K562 (cell line): ENCODE data around the gene DYNLT4. TPM values are rescaled to one million over a fixed set of nuclear protein-coding genes. Genes with fewer than 3 reads are reported as not detected.

Source experiments
- ATAC-seq: fragments of 200-7000 bp; cut with Tn5 transposase; 3 replicates; pipeline ENCODE4 v1.9.1; 2020; ENCODE audit warnings: moderate library complexity
- BruUV-seq: library from RNA; stranded (reverse); fragments of 400-500 nt; replicated peaks from 2 replicates; lab custom pipeline; 2021; lab: Mats Ljungman, UMichigan
- CTCF ChIA-PET: fragments of 300-600 bp; formaldehyde crosslinking; extraction: SDS; loops from one replicate; lab custom pipeline; 2021; ENCODE audit warnings: low intra/inter-chr PET ratio; lab: Yijun Ruan, JAX
- POLR2A ChIA-PET: fragments of 300-600, 350-650 bp; sonication (Branson Sonifier 250); formaldehyde crosslinking; extraction: SDS; loops from one replicate; lab custom pipeline; 2021; ENCODE audit warnings: antibody characterized with exemption, inconsistent platforms; lab: Yijun Ruan, JAX
- DNase-seq, 4 experiments: peaks; one replicate each; pipeline versions ENCODE4 v3.0.0 to v3.0.0-alpha.2; 2011 to 2018; ENCODE audit warnings: low spot score in 3 of 4, mixed read lengths in 3 of 4; ENCODE audit errors: extremely low read depth in 1 of 4
- FAIRE-seq: peaks from 2 replicates; lab custom pipeline; 2011; peaks lifted over from hg19 to GRCh38; lab: Jason Lieb, UNC
- H2AFZ ChIP-seq: 2 replicates; pipeline ENCODE4 v1.6.0; 2011; ENCODE audit warnings: low read depth, low read length, control low read depth, inconsistent platforms
- H3K27ac ChIP-seq: fragments of 200-600 bp; 3 replicates; pipeline ENCODE4 v1.8.0; 2011; ENCODE audit warnings: low read depth, mild to moderate bottlenecking, control low read depth, inconsistent platforms, low read length, moderate library complexity, mixed read lengths; ENCODE audit errors: extremely low read depth
- H3K27me3 ChIP-seq, 2 experiments: fragments of 300-600 bp in 1 of 2; 2 replicates in 1 of 2; 3 replicates in 1 of 2; pipeline versions ENCODE4 v1.6.0 to v1.8.0; 2011; ENCODE audit warnings: inconsistent platforms in 2 of 2, low read length in 2 of 2, mild to moderate bottlenecking in 1 of 2, mixed read lengths in 1 of 2, moderate library complexity in 1 of 2; ENCODE audit not compliant: control insufficient read depth in 2 of 2, insufficient read depth in 2 of 2
- H3K36me3 ChIP-seq: fragments of 300-600 bp; 3 replicates; pipeline ENCODE4 v1.8.0; 2011; ENCODE audit warnings: mild to moderate bottlenecking, low read length, inconsistent platforms; ENCODE audit not compliant: control insufficient read depth, insufficient read depth
- H3K4me1 ChIP-seq, 2 experiments: fragments of 200-600 bp in 1 of 2; replicated peaks in 1 of 2; 2 replicates in 1 of 2; 3 replicates in 1 of 2; pipeline versions ENCODE4 v1.5.1 to v1.8.0; 2011; ENCODE audit warnings: inconsistent platforms in 2 of 2, low read length in 2 of 2, mild to moderate bottlenecking in 1 of 2, mixed read lengths in 1 of 2, moderate library complexity in 1 of 2; ENCODE audit not compliant: control insufficient read depth in 2 of 2, insufficient read depth in 2 of 2
- H3K4me2 ChIP-seq: 2 replicates; pipeline ENCODE4 v1.6.1; 2011; ENCODE audit warnings: low read length, control low read depth, inconsistent platforms, mixed read lengths; ENCODE audit not compliant: insufficient read depth
- H3K4me3 ChIP-seq: fragments of 200-600 bp; sonication (generic), shearing (Covaris generic); 2 replicates; pipeline ENCODE4 v1.5.1; 2016; ENCODE audit warnings: control low read depth, inconsistent platforms
- H3K79me2 ChIP-seq: fragments of 200-600 bp; 3 replicates; pipeline ENCODE4 v1.8.0; 2011; ENCODE audit warnings: low read length, inconsistent platforms; ENCODE audit not compliant: control insufficient read depth, insufficient read depth
- H3K9ac ChIP-seq, 2 experiments: 2 replicates each; pipeline versions ENCODE4 v1.6.0 to v1.6.1; 2011; ENCODE audit warnings: low read depth in 2 of 2, low read length in 2 of 2, control low read depth in 1 of 2, inconsistent platforms in 1 of 2, mild to moderate bottlenecking in 1 of 2, mixed read lengths in 1 of 2; ENCODE audit not compliant: insufficient read depth in 1 of 2
- H3K9me1 ChIP-seq: one replicate; pipeline ENCODE4 v1.6.0; 2011; ENCODE audit warnings: inconsistent platforms, mild to moderate bottlenecking, low read length, moderate library complexity; ENCODE audit not compliant: control insufficient read depth, insufficient read depth
- H3K9me3 ChIP-seq: replicated peaks from 2 replicates; pipeline ENCODE4 v1.5.1; 2011; ENCODE audit warnings: low read depth, low read length, inconsistent platforms; ENCODE audit not compliant: control insufficient read depth, insufficient read depth
- H4K20me1 ChIP-seq: replicated peaks from 2 replicates; pipeline ENCODE4 v1.6.1; 2011; ENCODE audit warnings: low read length, inconsistent platforms, mixed read lengths; ENCODE audit not compliant: control insufficient read depth, insufficient read depth
- MECOM ChIP-seq: fragments of 250-450 bp; sonication (Bioruptor Pico); IDR thresholded peaks from 2 replicates; pipeline ENCODE4 v1.8.0; 2022; ENCODE audit warnings: inconsistent platforms
- WGBS: fragments of 100-300 bp; shearing (Covaris generic); methylation state at CpG from one replicate; pipeline ENCODE4 v1.1.6; 2016; ENCODE audit warnings: low coverage, mixed read lengths; ENCODE audit not compliant: insufficient coverage; ENCODE audit errors: missing lambda C conversion rate; 5-methylcytosine and 5-hydroxymethylcytosine counted together
- in situ Hi-C: fragments of 300-500 bp; cut with MboI; formaldehyde crosslinking; loops from 4 replicates; pipeline ENCODE4 v1.15.0; 2018; ENCODE audit warnings: inconsistent platforms, mixed read lengths
- intact Hi-C: fragments of 100-400 bp; cut with micrococcal nuclease; formaldehyde crosslinking; loops from 2 replicates; pipeline ENCODE4 v1.14.2; 2022
- polyA plus RNA-seq, 8 experiments: library from polyadenylated mRNA; depleted of rRNA in 4 of 8; stranded (reverse) in 5 of 8; unstranded in 3 of 8; fragments of >200 nt; fragmentation: Nextera tagmentation in 2 of 8; fragmentation: Illumina TruSeq in 1 of 8; extraction: Ambion mirVana in 2 of 8; extraction: Trizol in 1 of 8; gene quantifications; 2 replicates each; pipeline versions ENCODE4 v1.2.1 to v1.2.3, GENCODE V29; 2011 to 2014; ENCODE audit warnings: inconsistent platforms in 1 of 8, missing spikeins in 1 of 8
- total RNA-seq, 7 experiments: library from RNA; depleted of rRNA in 6 of 7; stranded (reverse); fragments of >200 nt in 6 of 7; fragmentation: Illumina TruSeq in 2 of 7; extraction: Trizol in 2 of 7; gene quantifications; 2 replicates each; pipeline versions ENCODE4 v1.2.1 to v1.2.3, GENCODE V29; 2011 to 2021; ENCODE audit warnings: low replicate concordance in 1 of 7
- TF ChIP-seq, protein P1 (sequence below): fragments of 250-450 bp; sonication (Bioruptor Pico); IDR thresholded peaks from 2 replicates; pipeline ENCODE4 v1.5.0; 2022; ENCODE audit warnings: mild to moderate bottlenecking
- TF ChIP-seq, protein P2 (sequence below): fragments of 250-450 bp; sonication (Bioruptor Pico); IDR thresholded peaks from 2 replicates; pipeline ENCODE4 v1.5.0; 2020; ENCODE audit warnings: mild to moderate bottlenecking, borderline replicate concordance

The DYNLT4 gene
- total and polyA plus RNA-seq, 9 of the 15 experiments (the other 6 are each of a cell fraction or from before 2014, with no cell fraction given), result 0.29 to 0.73 TPM; not detected in 7

DNA sequence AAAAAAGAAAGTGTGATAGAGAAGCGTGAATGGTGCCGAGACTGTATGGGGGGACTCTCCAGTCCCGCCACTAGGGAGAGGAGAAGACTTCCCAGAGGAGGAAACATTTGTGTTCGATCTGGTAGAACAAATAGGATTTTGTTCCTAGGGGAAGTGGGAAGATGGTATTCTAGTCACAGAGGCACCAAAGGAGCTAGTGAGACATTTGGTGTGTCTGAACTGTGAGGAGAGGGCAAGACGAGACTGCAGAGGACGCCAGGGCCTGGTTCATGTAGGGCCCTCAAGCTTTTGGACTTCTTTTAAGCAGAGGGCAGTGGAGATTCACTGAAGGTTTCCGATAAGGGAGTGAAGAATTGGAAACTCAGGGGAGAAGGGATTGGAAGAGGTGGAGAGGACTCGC, 4.1 kb upstream of the DYNLT4 start:
- POLR2A ChIA-PET, result interaction anchor here (0.6 to 16.9 kb wide), 5 partner anchors 8 to 201 kb away, joined by 3 to 594 read pairs (median 7); partner anchors contain the start of genes RPS8 and UROD
- no peak overlapping the region; a peak in 1 of 4 replicates for H3K9ac ChIP-seq
- ATAC-seq, result no peak

More for the DNA sequence above, 4.1 kb upstream of the DYNLT4 start:
- Histone ChIP-seq H3K36me3 (peaks cover 8% of the 10 kb centered on the region; the same call in 2 of the 3 replicates), H3K4me3 (no peak overlapping the region), H3K27ac (peak overlapping the region; percentile 29; the same call in 1 of the 3 replicates), H2AFZ (peak overlapping the region; percentile 35; the same call in 1 of the 2 replicates), H3K9me3 (no peaks in the 10 kb centered on the region; the same call in 1 of the 2 replicates), H3K27me3 (no peaks in the 10 kb centered on the region), H3K4me1 (peaks cover 58 to 62% of the 10 kb centered on the region in 2 experiments), H3K79me2 (peaks cover 13% of the 10 kb centered on the region; the same call in 1 of the 3 replicates), H3K9me1 (peaks cover 6% of the 10 kb centered on the region), H4K20me1 (no peaks in the 10 kb centered on the region), H3K4me2 (peak overlapping the region; percentile 13; the same call in 1 of the 2 replicates)
- intact Hi-C loops (no loop called here), in situ Hi-C loops (no loop called here)
- DNase-seq (no peak), FAIRE-seq (no peak)
- CTCF ChIA-PET, result no interaction called here
- WGBS, result 39% methylated on average over 8 of the region's 8 CpGs
- TF ChIP-seq, protein P1, sequence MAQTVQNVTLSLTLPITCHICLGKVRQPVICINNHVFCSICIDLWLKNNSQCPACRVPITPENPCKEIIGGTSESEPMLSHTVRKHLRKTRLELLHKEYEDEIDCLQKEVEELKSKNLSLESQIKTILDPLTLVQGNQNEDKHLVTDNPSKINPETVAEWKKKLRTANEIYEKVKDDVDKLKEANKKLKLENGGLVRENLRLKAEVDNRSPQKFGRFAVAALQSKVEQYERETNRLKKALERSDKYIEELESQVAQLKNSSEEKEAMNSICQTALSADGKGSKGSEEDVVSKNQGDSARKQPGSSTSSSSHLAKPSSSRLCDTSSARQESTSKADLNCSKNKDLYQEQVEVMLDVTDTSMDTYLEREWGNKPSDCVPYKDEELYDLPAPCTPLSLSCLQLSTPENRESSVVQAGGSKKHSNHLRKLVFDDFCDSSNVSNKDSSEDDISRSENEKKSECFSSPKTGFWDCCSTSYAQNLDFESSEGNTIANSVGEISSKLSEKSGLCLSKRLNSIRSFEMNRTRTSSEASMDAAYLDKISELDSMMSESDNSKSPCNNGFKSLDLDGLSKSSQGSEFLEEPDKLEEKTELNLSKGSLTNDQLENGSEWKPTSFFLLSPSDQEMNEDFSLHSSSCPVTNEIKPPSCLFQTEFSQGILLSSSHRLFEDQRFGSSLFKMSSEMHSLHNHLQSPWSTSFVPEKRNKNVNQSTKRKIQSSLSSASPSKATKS (CRISPR knock-in tag), result no peak
- TF ChIP-seq MECOM (CRISPR knock-in tag), result 0 out of 2 replicates have a peak, but pooled peaks have one; percentile 8
- TF ChIP-seq, protein P2, sequence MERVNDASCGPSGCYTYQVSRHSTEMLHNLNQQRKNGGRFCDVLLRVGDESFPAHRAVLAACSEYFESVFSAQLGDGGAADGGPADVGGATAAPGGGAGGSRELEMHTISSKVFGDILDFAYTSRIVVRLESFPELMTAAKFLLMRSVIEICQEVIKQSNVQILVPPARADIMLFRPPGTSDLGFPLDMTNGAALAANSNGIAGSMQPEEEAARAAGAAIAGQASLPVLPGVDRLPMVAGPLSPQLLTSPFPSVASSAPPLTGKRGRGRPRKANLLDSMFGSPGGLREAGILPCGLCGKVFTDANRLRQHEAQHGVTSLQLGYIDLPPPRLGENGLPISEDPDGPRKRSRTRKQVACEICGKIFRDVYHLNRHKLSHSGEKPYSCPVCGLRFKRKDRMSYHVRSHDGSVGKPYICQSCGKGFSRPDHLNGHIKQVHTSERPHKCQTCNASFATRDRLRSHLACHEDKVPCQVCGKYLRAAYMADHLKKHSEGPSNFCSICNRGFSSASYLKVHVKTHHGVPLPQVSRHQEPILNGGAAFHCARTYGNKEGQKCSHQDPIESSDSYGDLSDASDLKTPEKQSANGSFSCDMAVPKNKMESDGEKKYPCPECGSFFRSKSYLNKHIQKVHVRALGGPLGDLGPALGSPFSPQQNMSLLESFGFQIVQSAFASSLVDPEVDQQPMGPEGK (CRISPR knock-in tag), result no peak
- no TSS peak for BruUV-seq
